Uterus (tissue), 4 donors: ENCODE measurements around the gene UTP25. TPM values are rescaled to one million over a fixed set of nuclear protein-coding genes. Genes with fewer than 3 reads are reported as not detected.

Experiments used
- DNase-seq, 2 donors: peaks; one replicate each; pipeline ENCODE4 v3.0.0-alpha.2; 2019 to 2020
- H3K27ac ChIP-seq, 2 donors: fragments of 200-600 bp; sonication (generic); 1 replicate in 1 of 2; 2 replicates in 1 of 2; pipeline ENCODE4 v1.5.1; 2016 to 2018
- H3K27me3 ChIP-seq, 2 donors: fragments of 200-600 bp; sonication (generic); one replicate each; pipeline ENCODE4 v1.5.1; 2018 to 2019; ENCODE audit warnings: control low read depth in 1 of 2
- H3K36me3 ChIP-seq, 2 donors: fragments of 200-600 bp; sonication (generic); one replicate each; pipeline ENCODE4 v1.5.1; 2019; ENCODE audit warnings: control low read depth in 1 of 2
- H3K4me1 ChIP-seq, 2 donors: fragments of 200-600 bp; sonication (generic); one replicate each; pipeline ENCODE4 v1.5.1; 2018 to 2019; ENCODE audit warnings: control low read depth in 1 of 2
- H3K4me3 ChIP-seq, 2 donors: fragments of 200-600 bp; sonication (generic); 1 replicate in 1 of 2; 2 replicates in 1 of 2; pipeline ENCODE4 v1.5.1; 2018 to 2019; ENCODE audit warnings: mild to moderate bottlenecking in 1 of 2
- H3K9me3 ChIP-seq, 2 donors: fragments of 200-600 bp; sonication (generic); one replicate each; pipeline ENCODE4 v1.5.1; 2019; ENCODE audit warnings: control low read depth in 1 of 2
- CTCF ChIP-seq, 4 experiments: fragments of 200-600 bp in 2 of 4; fragments of 450-650 bp in 2 of 4; sonication (generic) in 2 of 4; IDR thresholded peaks; one replicate each; pipeline ENCODE4 v1.5.1; 2016 to 2019; ENCODE audit warnings: antibody characterized with exemption in 4 of 4, mild to moderate bottlenecking in 2 of 4, moderate library complexity in 1 of 4
- POLR2A ChIP-seq, 2 donors: fragments of 450-650 bp; IDR thresholded peaks; one replicate each; pipeline ENCODE4 v1.6.1; 2016; ENCODE audit warnings: antibody characterized with exemption in 2 of 2, mild to moderate bottlenecking in 1 of 2, moderate library complexity in 1 of 2
- intact Hi-C: fragments of 100-400 bp; cut with DNase I; formaldehyde crosslinking; loops from one replicate; pipeline ENCODE4 v1.15.1; 2023; ENCODE audit warnings: low total_unique reads
- total RNA-seq, 4 donors: library from RNA; depleted of rRNA in 3 of 4; stranded (reverse); fragments of >200 nt in 3 of 4; gene quantifications; one replicate each; pipeline versions ENCODE4 v1.1.0 to v1.2.4, GENCODE V29; 2014 to 2023
- donor health status: DM: yes; HTN: yes; CAD: no.

The UTP25 gene
- total RNA-seq, 4 donors from 2014 or later = 6.8 to 12.4 (median 8.8) TPM

- H3K4me3 ChIP-seq = no peak overlapping the region
- no peak for DNase-seq
- H3K36me3 ChIP-seq = no peaks in the 10 kb centered on the region
- H3K9me3 ChIP-seq = no peaks in the 10 kb centered on the region
- no peak overlapping the region for H3K27ac ChIP-seq
- intact Hi-C loops = no loop called here
- TF ChIP-seq CTCF (IDR thresholded peaks at IDR 0.05) (no peak), POLR2A (IDR thresholded peaks at IDR 0.05) (no peak)
- H3K4me1 ChIP-seq = peaks cover 0 to 5% of the 10 kb centered on the region in 2 donors
- H3K27me3 ChIP-seq = no peaks in the 10 kb centered on the region
These were observed 3.0 kb downstream of the UTP25 start for GRCh38 chr1:209830722-209831121.

- H3K36me3 ChIP-seq = no peaks in the 10 kb centered on the region
- TF ChIP-seq POLR2A (IDR thresholded peaks at IDR 0.05) (no peak), CTCF (IDR thresholded peaks at IDR 0.05) (no peak)
- H3K27me3 ChIP-seq = no peaks in the 10 kb centered on the region
- DNase-seq = no peak
- intact Hi-C loops = no loop called here
- peaks cover 0 to 5% of the 10 kb centered on the region in 2 donors for H3K4me1 ChIP-seq
- no peak overlapping the region for H3K4me3 ChIP-seq
- H3K27ac ChIP-seq = no peak overlapping the region
- H3K9me3 ChIP-seq = no peaks in the 10 kb centered on the region
These were observed 3.8 kb downstream of the UTP25 start for GRCh38 chr1:209831615-209832014.

GRCh38 chr1:209835782-209836298, 8.1 kb downstream of the UTP25 start:
- intact Hi-C loops = no loop called here
- no peak for DNase-seq
- no peaks in the 10 kb centered on the region for H3K4me1 ChIP-seq
- no peak overlapping the region for H3K4me3 ChIP-seq
- no peak overlapping the region for H3K27ac ChIP-seq
- no peaks in the 10 kb centered on the region for H3K9me3 ChIP-seq
- TF ChIP-seq POLR2A (IDR thresholded peaks at IDR 0.05) = no peak
- no peak for TF ChIP-seq CTCF (IDR thresholded peaks at IDR 0.05)
- no peaks in the 10 kb centered on the region for H3K36me3 ChIP-seq
- H3K27me3 ChIP-seq = no peaks in the 10 kb centered on the region

DNA sequence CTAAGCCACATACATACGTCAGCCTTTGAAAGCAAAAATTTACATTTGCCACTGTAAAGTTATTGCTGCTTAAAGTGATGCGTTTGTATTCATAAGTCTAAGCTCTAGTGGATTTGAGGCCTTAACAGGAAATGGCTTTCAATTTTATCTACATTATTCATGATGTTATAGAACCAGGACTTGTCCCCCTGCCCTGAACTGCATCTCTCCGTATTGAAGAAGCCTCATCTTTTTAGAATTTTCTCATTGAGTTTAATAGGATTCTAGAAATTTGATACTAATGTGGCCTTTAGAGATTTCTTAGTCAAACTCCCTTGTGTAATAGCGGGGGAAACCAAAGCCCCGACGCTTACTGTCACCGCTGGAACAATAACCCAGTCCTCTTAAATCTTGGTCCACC, 9.9 kb downstream of the UTP25 start:
- Histone ChIP-seq H3K27ac (no peak overlapping the region), H3K27me3 (no peaks in the 10 kb centered on the region), H3K9me3 (no peaks in the 10 kb centered on the region), H3K4me1 (no peaks in the 10 kb centered on the region), H3K4me3 (no peak overlapping the region), H3K36me3 (no peaks in the 10 kb centered on the region)
- DNase-seq = no peak
- intact Hi-C loops = no loop called here
- no peak for TF ChIP-seq CTCF (IDR thresholded peaks at IDR 0.05)

DNA sequence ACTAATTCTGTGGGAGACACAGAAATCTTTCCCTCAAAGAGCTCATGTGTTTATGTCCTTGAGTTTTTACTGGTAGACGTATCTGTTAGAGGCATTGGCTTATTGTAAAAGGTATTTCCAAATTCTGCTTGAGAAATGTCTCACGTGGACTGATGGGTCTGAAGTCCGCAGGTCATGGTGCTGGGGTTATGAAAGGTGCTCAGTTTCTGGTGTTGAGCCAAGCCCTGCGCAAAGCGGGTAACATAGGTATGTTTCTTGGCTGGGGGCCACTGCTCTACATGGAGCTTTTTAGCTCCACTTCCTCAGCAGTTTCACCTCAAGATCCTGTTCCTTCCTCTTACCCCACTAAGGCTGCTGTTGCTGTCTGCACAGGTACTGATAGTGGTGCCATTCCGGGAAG, 10.8 kb downstream of the UTP25 start:
- Histone ChIP-seq H3K36me3 (no peaks in the 10 kb centered on the region), H3K4me3 (no peak overlapping the region), H3K27ac (no peak overlapping the region), H3K4me1 (no peaks in the 10 kb centered on the region), H3K9me3 (no peaks in the 10 kb centered on the region), H3K27me3 (no peaks in the 10 kb centered on the region)
- TF ChIP-seq POLR2A (IDR thresholded peaks at IDR 0.05) = no peak
- TF ChIP-seq CTCF (IDR thresholded peaks at IDR 0.05) = no peak
- intact Hi-C loops = no loop called here
- no peak for DNase-seq
